ENCODE data around the gene ERCC1.

ERCC1 gene

DNA sequence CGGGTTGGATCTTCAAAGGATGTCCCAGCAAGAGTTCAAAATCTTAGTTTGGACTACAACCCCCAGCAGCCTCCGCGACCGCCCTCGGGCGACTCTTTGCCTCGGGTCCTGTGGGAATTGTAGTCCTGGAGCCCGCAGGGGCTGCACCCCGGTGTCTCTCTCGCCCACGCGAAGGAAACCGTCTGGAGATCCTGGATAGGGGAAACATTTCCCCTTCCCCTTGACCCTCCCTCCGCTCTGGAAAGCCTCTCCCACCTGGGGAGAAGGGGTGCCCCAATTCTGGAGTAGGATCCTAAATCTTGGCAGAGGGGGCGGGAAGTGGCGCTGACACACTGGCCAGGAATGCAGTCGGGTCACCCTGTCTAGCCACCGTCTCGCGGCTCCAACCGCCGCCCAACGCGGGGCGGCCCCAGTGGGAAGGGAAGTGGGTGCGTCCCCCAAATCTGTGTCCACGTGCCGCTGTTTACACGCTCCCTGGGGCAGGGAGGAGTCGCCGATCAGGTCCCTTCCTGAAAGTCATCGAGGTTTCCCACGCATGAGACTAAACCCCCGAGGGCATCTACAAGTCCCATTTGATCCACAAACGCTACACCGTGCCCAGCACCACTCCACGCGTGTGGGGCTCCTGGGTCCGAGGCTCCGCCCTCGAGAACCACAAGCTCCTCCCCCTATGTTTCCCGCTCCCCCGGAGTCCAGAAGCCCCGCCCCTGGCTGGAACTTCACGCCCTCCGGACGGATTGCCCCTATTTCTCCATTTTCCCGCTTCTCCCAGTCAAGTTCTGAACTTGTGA, 18.1 kb downstream of the ERCC1 start:
- peak; percentile 79 for DNase-seq (ENCODE audit: low read depth)

DNA sequence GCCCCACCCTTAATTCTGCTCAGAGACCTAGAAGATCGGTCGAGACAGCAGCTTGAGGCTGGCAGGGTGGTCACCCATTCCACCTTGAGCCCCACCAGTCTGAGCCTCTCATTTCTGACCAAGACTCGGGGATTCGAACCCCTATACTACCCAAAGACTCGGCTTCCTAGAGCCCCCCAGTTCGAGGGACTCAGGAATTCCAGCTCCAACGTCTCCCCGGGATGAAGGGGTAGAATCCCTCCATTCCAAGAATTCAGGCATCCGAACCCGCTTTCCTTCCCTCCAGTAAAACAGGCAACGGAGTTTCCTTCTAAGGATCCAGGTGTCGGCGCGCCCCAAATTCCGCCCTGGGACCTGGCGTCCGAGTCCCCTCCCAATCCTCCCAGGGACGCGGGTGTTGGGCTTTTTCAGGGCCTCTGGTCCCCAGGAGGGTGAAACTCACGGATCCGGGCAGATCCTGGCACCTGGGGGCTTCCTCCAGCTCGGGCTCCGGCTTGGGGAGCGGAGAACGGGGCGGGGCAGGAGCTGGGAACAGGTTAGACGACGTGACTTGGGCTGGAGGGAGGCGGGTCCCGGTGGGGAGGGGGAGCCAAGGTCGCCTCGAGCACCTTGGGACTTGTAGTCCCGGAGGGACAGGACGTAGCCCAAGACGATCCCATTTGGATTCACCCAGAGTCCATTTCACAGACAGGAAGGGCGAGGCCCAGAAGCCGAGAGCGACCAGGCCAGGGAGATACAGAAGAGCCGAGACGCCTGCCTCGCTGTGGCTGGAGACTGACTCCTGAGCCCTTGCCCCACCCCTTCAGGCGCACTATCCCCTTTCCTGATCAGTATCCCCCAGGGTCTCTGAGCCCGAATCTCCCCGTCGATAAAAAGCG, 18.9 kb downstream of the ERCC1 start, which contains the start of gene PPP1R13L:
Gene PPP1R13L, minus strand, starts transcription at position 513 of the 878 bp plus-strand sequence. CDS start 6,751 bp downstream, outside the sequence.
- no peak for DNase-seq (ENCODE audit: low read depth)

DNA sequence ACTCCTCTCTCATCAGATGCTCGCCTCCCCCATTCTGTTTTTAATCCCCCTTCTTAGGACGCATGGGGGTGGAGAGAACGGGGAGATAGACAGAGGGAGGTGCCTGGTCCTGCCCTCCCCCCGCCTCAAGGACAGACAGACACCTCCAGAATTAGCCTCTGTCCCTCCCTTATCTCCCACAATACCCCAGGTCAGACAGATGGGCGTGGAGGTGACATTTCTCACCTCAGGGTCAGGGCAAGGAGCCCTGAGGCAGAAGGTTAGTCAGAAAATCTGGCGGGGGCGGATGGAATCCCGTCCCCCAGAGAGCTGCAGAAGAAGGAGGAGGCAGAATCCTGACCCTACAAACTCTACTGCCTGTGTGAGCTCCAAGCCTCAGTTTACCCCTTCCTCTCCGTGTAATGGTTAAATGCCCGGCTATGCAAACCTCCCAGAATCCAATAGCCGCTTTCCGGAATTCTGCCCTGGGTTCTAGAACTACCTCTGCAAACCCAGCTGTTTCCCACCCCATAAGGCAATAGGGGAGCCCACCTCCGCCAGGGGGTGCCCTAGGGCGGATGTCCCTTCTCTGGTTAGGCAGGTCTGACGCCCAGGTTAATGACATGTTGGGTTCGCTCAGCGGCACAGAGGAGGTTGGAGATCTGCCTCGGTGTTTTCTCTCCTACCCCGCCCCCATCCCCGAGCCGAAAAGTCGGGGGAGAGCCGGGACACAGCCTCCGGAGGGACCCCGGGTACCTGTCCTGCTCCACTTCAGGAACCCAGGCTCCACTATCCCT, 19.7 kb downstream of the ERCC1 start:
- no peak for DNase-seq (ENCODE audit: low read depth)

DNA sequence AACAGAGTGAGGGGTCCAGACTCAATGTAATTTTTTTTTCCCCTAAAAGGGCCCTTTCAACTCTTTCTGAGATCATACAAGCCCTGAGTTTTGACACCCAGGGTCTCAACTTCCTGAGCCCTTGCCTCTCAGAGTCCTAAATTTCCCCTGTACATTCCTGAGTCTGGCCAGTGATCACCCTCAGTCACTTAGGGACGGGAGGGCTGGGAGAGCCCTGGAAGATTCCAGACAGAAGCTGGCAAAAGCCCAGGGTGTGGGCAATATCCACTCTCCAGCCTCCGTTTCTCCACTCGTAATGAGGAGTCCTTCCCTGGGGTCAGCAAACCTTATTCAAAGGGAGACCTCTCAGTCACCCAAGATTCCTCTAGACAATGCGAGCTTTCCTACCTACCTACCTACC, 20.4 kb downstream of the ERCC1 start:
- no peak for DNase-seq (ENCODE audit: low read depth)

DNA sequence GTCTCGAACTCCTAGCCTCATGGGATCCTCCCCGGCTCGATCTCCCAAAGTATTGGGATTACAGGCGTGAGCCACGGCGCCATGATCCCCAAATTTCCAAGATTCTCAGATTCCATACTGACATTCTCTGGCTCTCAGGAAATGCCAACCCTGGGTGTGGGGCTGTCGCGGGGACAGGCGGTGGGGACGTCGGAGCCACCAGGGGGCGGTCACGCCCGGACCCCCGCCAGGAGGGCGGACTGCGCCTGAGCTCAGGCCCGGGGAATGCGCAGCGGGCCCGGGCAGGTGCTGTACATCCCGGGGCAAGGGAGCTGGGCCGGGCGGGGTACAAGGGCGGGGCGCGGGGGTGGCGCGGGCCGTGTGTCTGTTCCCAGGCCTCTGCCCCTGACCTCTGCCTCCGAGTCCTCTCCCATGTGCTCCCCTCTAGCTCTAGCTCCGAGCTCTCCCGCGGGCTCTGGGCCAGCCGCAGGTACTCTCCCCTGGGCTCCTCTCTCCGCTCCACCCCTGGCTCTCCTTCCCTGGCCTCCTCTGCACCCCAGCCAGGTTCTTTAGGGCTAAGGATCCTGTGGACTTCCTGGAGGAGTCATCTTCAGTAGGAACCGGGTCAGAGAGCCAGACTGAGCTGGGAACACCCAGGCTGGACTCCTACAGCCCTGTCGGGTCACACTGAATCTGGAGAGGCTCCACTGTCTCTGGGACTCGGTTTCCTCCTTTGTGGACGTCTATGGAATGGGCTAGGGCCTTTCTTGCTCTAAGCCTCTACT, 21.2 kb downstream of the ERCC1 start:
- no peak for DNase-seq (ENCODE audit: low read depth)

DNA sequence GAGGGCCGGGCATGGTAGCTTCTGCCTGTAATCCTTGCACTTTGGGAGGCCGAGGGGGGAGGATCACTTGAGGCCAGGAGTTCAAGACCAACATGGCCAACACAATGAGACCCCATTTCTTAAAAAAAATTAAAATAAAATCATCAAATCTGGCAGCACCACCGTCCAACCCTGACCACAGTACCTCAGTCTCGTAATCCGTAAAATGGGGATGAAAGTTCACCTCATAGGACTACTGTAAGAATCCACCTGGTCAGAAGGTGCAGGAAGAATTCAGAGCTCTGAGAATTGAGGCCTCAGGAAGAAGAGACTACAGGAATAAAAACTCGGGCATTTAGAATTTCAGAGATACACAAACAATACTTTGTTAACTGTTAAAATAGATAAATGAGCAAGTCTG, 21.9 kb downstream of the ERCC1 start:
- no peak for DNase-seq (ENCODE audit: low read depth)

DNA sequence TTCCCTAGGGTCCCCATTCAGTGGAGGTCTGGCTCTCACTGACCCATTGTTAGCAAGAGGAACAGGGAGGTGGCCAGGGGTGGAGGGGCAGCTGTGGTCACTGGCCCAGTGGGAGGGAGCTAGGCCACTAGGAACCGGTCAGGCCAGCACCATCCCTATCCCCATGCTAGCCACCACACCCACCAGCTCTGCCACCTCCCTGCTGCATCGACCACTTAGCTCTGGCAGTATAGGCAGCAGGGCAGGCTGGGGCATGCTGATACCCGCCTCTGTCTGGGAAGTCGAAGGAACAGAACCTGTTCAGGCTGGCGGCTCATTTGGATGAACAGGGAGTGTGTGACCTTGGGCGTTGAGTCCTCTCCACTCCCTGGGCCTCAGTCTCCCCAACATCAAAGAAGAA, 23.5 kb downstream of the ERCC1 start:
- no peak for DNase-seq (ENCODE audit: low read depth)

DNA sequence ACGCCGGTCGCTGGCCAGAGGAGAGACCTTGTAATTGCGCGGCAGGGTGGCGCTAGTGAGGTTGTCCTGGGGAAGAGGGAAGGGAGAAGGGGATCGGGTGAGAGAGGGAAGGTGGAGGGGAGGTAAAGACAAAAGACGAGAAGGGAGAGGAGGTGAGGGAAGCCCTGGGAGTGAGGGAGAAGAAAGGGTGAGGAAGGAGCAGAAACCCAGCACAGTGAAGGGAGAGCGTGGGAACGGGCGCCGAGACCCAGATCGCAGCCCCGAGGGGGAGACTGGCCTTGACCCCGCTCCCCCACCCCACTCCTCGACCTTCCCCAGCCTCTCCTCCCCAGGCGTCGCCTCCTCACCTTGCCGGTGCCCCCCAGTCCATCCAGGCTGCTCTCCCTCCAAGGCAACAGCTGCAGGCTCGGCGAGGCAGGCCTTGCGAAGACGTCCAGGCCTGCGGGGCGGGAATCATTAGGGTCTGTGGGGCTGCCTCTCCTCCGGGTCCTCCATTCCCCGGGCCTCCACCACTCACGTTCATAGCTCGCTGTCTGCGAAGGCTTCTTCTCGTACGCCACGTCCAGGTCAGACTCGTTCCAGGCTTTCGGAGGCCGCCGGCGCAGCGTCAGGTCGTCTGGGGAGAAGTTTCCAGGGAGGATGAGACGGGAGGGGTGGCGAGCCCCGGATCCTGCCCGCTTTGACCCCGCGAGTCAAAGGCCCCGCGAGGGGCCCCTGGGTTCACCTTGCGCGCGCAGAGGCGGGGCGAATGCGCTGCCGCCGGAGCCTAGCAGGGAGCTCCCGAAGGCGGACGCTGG, 27.7 kb downstream of the ERCC1 start:
- no peak for DNase-seq (ENCODE audit: low read depth)

DNA sequence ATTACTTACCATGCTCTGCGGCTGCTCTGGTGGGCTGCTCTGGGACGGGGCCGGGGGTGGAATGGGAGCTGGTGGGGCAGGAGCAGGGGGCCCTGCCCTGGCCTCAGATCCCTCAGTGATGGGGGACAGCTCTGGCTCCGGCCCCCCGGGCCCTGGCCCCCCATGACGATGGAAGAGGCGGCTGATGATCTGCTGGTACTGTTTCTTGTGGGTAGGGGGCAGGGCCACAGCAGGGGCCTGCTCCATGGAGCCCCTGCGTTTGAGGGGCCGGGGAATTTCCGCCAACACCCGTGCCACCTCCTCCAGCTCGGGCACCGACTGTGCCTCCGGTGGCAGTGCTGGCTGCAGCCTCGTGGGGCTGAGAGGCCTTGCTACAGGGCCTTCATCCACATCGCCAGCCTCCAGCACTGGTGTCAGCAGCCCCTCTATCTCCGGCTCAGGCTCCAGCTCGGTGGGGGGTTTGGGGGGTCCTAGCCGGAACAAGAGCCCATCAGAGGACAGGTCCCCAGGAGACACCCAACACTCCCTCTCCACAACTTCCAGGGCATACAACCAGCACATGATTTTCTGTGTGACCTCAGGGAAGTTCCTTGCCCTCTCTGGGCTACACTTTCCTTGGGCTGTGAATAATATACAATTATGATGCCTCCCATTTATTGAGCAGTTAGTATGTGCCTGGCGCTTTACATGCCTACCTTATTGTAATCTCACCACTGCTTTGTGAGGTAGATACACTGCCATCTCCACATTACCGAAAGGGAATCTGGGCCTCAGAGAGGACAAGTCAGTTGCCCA, 31.6 kb downstream of the ERCC1 start:
- no peak for DNase-seq (ENCODE audit: low read depth)

DNA sequence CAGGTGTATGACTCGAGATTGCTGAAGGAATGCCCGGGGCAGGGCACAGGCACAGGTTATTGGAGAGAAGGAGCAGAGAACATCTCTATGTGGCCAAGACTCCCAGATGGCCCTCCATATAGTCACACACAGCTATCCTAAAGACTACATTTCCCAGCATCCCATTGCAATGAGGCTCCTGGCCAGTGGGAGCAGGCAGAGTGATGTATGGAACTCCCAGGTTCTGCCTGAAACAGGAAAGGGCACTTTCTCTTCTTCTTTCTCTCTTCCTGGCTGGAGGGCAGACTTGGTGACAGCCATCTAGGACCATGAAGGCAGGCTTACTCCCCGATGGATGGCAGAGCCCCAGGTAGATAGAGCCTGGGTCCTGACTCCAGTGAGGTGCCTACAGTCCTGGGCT, 32.4 kb downstream of the ERCC1 start:
- no peak for DNase-seq (ENCODE audit: low read depth)

DNA sequence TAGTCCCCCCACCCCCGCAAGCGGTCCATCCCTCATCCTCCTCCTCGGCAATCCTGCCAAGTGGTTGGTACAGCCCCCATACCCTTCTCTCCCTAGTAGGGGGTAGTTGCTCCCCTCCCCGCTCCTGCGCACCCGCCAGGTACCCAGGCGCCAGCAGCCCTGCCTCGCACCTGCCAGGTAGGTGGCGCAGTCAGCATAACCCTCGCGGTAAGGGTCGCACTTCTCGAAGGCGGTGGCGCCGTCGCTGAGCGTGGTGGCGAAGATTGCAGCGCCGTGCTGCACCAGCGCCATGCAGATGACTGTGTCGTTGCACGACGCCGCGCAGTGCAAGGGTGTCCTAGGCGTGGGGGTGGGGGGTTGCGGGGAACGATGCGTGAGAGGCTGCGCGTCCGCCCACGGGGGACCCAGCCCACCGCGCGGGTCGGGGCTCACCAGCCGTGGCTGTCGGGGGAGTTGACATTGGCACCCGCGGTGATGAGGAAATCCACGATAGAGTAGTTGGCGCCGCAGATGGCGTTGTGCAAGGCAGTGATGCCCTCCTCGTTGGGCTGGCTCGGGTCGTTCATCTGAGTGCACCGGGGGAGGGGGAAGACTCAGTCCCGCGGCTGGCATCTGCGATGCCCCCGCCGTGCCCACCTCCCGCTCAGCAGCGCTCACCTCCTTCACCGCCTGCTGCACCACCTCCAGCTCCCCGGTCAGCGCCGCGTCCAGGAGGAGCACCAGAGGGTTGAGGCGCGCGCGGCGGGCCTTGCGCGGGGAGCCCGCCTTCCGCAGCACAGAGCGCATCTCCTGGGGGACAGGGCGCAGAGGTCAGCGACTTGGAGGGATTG, 38.1 kb downstream of the ERCC1 start:
- DNase-seq (ENCODE audit: low read depth): no peak

DNA sequence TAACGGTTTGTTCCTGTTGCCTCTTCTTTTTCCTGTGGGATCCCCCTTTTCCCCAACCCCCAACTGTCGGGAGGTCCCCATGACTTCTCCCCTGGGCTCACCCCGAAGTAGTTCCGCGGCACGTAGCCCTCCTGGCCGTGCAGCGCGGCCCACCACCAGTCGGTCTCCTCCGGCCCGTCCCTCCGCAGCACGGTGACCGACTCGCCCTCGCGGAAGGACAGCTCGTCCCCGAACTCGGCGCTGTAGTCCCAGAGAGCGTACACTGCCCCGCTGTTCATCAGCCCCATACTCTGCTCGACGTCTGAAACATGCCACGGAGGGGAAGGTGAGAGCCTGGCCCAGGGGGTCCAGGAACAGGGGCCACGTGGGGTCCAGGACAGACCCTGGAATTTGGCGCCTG, 41.3 kb downstream of the ERCC1 start:
- no peak for DNase-seq (ENCODE audit: low read depth)

DNA sequence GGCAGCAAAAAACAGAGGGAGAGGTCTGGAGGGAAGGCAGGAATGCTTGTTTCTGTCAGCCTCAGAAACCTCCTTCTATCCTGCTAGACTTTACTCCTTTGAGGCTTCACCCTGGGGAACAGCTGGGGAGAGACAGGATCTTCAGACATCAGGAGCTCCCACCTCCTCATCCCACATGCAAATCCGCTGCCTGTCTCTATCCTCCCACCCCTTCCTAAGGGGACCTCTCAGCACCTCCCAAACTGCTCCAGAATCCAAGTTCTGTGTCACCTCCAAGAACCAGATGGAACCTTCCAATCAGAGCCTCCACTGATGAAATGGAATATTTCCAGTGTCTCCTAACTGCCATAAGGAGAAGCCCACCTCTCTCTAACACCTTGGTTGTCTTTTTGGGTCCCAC, 43.6 kb downstream of the ERCC1 start:
- DNase-seq (ENCODE audit: low read depth): no peak

DNA sequence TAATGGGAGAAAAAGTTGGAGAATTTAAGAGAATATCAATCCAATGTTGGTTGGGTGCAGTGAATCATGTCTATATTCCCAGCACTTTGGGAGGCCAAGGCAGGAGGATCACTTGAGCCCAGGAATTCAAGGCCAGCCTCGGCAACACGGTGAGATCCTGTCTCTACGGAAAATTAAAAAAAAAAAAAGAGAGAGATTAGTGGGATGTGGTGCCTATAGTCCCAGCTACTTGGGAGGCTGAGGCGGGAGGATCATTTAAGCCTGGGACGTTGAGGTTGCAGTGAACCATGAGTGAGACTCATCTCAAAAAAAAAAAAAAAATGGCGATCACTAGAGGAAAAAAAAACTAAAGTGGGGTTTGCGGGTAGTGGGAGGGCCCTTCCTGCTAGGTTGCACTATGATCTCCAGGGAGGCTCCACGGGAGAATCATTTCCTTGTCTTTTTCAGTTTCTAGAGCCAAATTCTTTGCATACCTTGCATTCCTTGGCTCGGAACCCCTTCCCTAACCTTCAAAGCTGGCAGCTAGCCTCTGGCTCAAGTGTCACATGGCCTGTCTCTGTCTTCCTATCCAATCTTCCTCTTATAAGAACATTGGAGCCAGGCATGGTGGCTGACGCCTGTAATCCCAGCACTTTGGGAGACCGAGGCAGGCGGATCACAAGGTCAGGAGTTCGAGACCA, 47.5 kb downstream of the ERCC1 start:
- peak; percentile 94 for DNase-seq (ENCODE audit: low read depth)

DNA sequence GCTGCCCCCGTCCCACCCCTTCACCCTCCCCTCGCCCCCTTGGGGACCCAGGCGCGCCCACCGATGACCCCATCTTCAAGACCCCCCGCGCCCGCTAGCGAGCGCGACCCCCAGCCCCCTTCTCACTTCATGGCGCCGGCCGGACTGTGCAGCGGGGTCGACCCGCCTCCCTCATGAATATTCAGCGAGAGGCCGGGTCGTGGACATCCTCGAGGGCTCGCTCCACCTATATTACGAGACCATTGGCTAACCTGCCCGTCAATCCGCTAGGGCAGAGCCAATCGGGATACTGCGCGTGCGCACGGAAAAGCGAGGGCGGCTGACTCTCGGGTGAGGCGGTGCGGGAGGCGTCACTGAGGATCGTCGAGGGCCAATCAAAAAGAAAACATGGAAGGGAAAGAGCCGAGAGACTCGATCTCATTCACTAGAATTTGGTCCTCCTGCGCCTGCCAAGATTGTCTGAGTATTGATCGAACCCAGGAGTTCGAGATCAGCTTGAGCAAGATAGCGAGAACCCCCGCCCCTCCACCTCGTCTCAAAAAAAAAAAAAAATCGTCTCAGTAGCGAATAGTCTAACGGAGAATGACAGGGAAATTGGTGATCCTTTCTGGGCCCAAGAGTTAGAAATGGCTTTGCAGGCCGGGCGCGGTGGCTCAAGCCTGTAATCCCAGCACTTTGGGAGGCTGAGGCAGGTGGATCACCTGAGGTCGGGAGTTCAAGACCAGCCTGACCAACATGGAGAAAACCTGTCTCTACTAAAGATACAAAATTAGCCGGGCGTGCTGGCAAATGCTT, 53.1 kb downstream of the ERCC1 start, which contains the start of gene ERCC2:
Gene ERCC2, minus strand, starts transcription at position 164 of the 795 bp plus-strand sequence. Its CDS starts 33 bp downstream, at position 131.
- DNase-seq (ENCODE audit: low read depth): peak; percentile 99

DNA sequence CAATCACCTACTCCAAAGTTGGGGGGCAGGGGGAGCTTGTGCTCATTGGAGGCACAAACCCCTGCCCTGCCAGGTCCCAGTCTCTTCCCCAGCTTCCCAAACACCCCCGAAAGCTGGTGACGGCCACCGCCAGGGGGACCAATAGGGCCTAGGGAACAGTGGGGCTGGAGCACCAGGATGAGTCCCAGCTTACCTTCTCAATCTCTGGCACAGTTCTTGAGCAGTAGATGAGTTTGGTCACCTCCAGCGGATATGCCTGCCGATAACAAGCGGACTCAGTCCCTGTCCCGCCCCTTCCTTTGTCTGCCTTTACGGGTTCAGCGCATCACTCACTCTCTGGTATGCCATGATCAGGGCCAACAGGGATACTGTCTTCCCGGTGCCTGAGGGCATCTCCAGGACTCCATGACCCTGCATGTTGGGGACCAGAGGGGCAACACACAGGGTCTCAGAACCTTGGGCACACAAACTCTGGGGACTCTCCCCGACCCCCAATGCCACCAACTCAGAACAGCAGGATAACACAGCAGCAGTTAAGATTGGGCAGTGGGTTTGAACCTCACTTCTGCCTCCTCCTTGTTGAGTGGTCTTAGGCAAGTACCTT, 54.9 kb downstream of the ERCC1 start:
- DNase-seq (ENCODE audit: low read depth): no peak

DNA sequence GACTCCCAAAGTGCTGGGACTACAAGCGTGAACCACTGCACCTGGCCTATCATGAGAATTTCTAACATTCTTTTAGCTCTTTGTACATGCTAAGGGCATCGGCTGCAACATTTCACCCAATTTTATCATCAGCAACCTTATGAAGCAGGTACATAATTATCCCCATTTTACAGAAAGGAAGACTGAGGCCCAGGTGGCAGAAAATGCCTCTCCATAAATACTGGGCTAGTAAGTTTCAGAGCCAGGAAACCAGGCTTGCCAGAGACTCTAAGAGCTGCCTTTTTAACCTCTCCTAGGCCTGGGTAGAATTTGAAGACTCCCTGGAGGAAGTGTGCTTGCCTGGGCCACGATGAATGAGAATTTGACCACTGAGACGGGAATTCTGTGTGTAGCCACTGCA, 55.6 kb downstream of the ERCC1 start:
- DNase-seq (ENCODE audit: low read depth): no peak
